KOPT-K1 (cell line): ENCODE data around the gene XPOT.

ENCODE experiments used
- H3K27ac ChIP-seq: fragments of 200-600 bp; sonication (generic); 2 replicates; pipeline ENCODE4 v1.5.1; 2016; ENCODE audit warnings: antibody characterized with exemption, mild to moderate bottlenecking, low read depth, low read length; ENCODE audit not compliant: poor library complexity, severe bottlenecking
- H3K36me3 ChIP-seq: fragments of 200-600 bp; sonication (generic); 2 replicates; pipeline ENCODE4 v1.5.1; 2017; ENCODE audit warnings: antibody characterized with exemption, mild to moderate bottlenecking, low read length, moderate library complexity; ENCODE audit not compliant: insufficient read depth
- H3K9me3 ChIP-seq: fragments of 200-600 bp; sonication (generic); 2 replicates; pipeline ENCODE4 v1.5.1; 2017; ENCODE audit warnings: antibody characterized with exemption, low read length, mild to moderate bottlenecking; ENCODE audit not compliant: insufficient read depth, poor library complexity, severe bottlenecking

The XPOT gene

DNA sequence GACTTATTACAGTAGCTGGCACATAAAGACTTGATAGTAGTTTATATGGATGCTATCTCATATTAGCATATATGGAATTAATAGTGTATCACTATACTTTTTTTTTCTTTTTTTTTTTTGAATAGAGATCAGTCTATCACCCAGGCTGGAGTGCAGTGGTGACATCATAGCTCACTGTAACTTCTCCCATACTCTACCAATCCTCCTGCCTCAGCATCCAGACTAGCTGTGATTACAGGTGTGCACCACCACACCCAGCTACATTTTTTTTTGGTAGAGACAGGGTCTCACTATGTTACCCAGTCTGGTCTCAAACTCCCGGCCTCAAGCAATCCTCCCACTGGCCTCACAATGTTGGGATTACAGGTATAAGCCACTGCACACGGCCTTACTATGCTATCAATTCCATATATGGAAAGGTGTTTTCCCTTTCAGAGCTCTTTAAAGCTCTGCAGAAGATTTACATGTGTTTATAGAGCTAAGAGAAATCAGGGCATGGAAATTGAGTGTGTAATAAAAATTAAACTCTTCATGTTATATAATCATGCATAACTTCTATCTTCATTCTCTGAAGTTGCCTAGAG lies 46.0 kb downstream of the XPOT start:
- peaks cover 46% of the 10 kb centered on the region for H3K36me3 ChIP-seq
- no peak overlapping the region for H3K27ac ChIP-seq
- H3K9me3 ChIP-seq, result no peaks in the 10 kb centered on the region

DNA sequence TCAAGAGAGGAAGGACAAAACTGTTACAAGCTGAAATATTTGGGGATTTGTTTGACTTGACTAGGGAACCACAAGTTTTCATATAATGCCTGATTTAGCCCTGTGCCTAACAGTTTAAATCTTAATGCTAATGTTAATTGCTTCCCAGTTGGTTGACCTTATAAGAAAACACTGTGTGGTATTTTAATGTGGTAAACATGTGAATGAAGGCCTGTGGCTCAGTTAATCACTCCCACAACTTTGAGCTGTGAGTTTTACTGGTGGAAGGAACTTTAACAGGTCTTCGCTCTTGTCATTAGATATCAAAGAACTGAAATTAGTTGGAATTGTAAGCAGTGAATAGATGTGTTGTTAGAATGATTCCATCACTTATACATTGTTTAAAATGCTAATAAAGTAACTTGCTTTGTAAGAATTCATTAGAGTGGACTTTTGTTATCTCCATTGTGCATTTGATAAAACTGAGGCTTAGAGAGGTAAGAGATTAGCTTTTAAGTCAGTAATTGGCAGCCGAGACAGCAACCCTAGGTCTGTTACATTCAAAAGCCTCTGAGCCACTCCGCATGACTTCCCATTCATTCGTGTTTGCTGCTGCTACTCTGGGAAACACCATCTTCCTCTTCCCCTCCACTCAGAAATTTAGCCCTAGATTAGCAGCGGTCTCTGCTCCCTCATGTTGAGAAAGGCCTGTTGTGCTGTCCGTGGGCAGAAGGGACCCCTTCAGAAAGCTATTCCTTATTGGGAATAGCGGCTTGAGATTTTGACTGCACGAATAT lies 46.7 kb downstream of the XPOT start:
- no peak overlapping the region for H3K27ac ChIP-seq
- H3K9me3 ChIP-seq, result no peaks in the 10 kb centered on the region
- peaks cover 39% of the 10 kb centered on the region for H3K36me3 ChIP-seq

DNA sequence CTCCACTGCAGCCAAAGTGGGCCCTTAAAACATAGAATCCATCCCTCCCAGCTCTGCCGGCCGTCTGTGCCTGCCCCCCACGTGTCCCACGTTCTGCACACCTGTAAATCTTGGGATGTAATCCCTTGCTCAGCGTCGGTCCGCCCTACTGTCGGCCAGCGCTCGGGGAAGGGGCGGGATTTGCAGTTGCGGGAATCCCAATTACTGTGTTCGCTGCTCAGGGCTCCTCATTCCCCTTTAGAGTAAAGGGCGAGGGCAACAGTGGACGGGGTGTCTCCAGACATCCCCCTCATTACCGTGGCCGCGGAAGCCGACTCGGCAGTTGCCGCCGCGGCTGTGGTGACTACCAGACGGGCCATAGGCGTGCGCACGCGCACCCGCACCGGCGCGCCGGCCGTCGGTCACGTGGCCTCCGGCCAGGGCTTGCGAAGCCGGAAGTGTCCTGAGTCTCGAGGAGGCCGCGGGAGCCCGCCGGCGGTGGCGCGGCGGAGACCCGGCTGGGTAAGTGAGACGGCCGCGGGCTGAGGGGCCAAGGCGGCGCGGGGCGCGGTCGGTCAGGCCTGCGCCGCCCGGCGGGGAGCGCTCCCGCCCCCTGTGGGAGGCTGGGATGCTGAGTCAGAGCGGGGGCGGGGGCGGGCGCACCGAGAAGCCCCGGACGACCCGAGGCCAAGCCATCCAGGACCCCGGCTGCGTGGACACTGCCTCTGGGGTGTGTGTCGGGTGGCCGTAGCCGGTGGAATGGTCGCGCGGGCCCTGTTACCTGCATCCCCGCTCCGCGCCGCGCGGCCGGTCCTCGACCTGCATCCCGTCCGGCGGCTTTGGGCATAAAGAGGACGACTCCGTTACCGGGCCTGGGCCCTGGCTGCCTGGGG lies 47.7 kb downstream of the XPOT start, which contains the start of gene TBK1:
Gene TBK1, plus strand, starts transcription at position 434 of the 872 bp plus-strand sequence. CDS start 3,751 bp downstream, outside the sequence.
- Histone ChIP-seq H3K36me3 (peaks cover 28% of the 10 kb centered on the region), H3K9me3 (no peaks in the 10 kb centered on the region), H3K27ac (peak within 1 kb of the TSS; percentile 83)

DNA sequence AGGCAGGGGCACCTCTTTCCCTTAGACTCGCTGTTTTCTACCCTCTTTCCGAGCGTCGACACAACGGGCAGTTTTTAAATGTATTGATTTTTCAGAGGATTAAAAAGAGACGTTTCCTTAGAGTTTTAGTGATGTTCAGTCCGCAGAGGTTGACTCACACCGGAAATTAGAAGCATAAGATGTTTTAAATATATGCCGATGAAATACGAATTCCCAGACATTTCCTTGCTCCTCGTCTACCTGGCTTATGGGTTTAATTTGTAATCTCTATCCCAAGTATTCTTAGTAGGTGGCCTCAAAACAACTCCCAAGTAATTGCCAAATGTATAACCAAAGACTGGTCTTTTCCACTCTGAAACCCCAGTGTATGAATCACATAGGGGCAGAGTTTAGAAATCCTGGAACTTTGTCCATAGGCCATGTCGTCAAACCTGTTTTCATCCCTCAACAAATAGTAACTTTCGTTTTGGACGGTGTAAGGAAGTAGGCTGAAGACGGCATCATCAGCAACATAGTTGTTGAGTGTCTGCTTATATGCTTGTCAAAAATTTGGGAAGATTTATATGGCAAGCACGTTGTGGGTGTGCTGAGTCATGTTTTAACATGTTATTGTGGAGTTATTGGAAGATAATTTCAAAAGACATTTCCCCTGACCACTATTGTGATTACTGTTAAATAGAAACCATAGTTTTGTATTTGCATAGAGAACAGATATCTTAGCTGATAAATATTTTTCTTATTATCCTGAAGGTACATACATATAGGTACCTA lies 48.6 kb downstream of the XPOT start:
- Histone ChIP-seq H3K36me3 (peaks cover 26% of the 10 kb centered on the region), H3K9me3 (no peaks in the 10 kb centered on the region), H3K27ac (peak overlapping the region; percentile 83)

DNA sequence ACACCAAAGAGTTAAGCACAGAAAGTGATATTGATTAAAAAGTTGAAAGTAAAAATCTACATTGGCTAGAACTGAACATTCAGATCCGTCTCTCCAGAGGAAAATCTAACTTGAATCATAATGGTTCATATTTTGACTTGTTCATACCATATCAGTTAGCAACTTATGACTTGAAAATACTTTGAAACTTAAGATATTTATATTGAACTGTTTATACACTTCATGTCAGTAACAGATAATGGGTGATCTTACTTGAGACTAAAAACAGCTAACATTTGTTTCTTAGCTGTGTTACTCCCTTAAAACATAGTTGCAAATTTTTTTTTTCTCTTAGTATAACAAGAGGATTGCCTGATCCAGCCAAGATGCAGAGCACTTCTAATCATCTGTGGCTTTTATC lies 51.3 kb downstream of the XPOT start:
- H3K27ac ChIP-seq, result peak overlapping the region; percentile 31
- H3K36me3 ChIP-seq, result peaks cover 9% of the 10 kb centered on the region; the same call in 1 of the 2 replicates
- H3K9me3 ChIP-seq, result no peaks in the 10 kb centered on the region

DNA sequence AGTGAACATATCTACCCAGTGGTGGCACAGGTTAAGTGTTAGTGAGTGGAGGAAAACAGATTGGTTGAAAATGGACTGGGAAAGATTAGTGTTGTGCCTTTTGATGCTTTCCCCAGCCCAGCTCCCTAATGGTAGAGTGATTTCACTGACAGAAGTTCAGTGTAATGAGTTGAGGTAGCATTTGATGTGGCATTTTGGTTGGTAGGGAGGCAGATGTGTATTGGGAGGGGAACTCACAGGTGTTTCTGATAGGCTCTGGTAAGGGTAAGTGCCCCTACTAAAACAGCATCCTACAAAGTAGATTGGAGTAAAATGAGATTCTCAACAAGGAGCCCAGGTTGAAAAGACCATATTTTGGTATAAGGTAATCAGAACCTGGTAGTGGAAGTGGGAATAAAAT lies 51.9 kb downstream of the XPOT start:
- H3K36me3 ChIP-seq, result peaks cover 9% of the 10 kb centered on the region; the same call in 1 of the 2 replicates
- no peaks in the 10 kb centered on the region for H3K9me3 ChIP-seq
- H3K27ac ChIP-seq, result peak overlapping the region; percentile 31

DNA sequence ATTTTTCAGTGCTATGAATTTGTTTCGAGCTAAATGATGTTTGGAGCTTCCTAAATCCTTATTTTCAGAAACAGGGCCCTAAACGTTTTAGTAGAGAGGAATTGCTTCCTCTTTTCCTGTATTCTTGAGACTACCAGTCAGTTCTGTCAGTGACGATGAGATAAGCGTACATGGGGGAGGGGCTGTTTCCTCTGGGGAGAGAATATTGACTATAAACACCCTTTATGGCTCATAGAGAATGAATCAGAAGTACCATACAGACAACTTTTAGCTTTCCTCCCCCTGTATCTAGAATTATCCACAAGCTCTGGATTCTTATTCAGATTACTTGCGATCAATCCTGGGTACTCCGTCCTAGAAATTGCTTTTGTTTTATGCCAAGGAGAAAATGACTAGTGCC lies 52.8 kb downstream of the XPOT start:
- peaks cover 17% of the 10 kb centered on the region for H3K36me3 ChIP-seq
- H3K9me3 ChIP-seq, result no peaks in the 10 kb centered on the region
- H3K27ac ChIP-seq, result no peak overlapping the region

DNA sequence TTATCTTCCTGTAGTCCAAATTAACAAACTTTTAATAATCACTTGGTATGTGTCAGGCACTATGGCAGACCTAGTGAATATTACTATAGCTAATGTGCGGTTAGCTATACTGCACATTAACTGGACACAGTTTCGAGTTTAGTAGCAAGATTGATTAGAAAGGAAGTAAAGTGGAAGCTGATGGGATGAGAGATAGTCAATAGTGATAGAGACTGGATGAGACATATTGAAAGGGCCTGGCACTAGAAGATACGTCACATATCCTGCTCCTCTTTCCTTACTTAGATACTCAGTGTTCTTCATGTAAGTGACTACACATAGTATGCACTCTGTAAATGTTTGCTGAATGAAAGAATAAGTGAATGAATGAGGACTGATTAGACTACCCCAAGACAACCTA lies 53.3 kb downstream of the XPOT start:
- peaks cover 18% of the 10 kb centered on the region for H3K36me3 ChIP-seq
- H3K27ac ChIP-seq, result no peak overlapping the region
- H3K9me3 ChIP-seq, result no peaks in the 10 kb centered on the region

DNA sequence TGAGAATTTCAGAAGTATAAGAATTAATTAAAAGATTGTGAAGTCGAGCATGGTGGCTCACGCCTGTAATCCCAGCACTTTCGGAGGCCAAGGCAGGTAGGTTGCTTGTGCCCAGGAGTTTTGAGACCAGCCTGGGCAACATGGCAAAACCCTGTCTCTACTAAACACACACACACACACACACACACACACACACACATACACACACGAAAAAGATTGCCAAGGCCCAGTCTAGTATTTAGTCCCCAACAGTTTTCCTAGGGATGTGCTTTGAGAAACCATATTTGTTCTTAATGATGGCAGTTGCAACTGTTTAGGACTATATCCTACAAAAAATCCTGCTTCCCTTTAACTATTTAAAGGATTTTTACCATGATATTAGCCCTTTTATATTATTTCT lies 53.7 kb downstream of the XPOT start:
- Histone ChIP-seq H3K36me3 (peaks cover 22% of the 10 kb centered on the region), H3K9me3 (no peaks in the 10 kb centered on the region), H3K27ac (no peak overlapping the region)

DNA sequence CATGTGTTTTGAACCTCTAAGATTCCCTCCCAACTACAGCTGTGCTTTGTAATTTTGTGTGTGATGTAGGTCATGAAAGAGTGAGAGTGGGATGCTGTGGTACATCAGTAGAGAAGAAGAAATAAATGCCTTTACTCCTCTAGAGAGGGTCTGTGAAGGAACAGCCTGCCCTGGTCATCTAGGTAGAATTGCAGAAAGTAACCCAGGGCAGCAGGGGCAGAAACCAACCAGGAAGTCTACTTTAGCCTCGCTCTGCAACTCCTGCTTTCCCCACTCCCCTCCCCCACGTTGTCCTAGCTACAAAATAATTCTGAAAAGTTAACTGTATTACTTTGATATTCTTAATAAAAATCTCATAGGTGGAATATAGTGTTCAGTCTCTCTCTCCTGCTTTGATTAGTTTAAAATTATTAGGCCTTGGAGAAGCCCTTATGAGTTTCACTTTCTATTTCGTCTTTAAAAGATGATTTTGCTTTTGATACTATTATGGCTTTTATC lies 55.3 kb downstream of the XPOT start:
- H3K27ac ChIP-seq, result peak overlapping the region; percentile 82
- H3K9me3 ChIP-seq, result no peaks in the 10 kb centered on the region
- H3K36me3 ChIP-seq, result peaks cover 25% of the 10 kb centered on the region

DNA sequence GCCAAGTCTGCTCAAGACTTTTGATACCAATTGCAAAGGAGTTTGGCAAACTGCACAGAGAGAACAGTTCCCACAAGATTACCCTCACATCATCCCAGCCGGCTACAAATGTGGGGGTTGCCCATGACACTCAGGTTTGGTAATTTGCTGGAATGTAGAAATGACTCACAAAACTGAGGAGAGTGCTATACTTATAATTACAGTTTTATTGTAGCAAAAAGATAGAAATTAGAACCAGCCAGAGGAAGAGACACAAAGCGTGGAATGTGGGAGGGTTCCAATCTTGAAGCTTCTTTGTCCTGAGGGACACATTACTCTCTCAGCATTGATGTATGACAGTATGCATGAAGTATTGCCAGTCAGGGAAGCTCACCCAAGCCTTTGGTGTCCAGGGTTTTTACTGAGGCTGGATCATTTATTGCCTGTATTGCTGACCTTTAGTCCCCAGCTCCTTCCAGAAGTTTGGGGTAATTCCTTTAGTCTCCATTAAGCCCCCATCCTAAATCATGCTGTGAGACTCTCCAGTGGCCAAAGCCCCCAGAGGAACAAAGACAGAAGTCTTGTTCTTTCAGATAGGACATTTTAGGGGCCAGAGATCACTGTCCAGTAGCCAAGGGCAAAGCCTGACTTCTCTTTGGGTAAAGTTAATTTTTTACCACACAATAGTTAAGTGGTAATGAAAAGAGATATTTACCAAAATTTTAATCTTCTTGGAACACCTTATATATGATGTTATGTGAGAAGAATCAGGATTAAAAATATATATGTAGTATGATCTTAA lies 57.6 kb downstream of the XPOT start:
- H3K27ac ChIP-seq, result no peak overlapping the region
- peaks cover 47% of the 10 kb centered on the region for H3K36me3 ChIP-seq
- no peaks in the 10 kb centered on the region for H3K9me3 ChIP-seq

DNA sequence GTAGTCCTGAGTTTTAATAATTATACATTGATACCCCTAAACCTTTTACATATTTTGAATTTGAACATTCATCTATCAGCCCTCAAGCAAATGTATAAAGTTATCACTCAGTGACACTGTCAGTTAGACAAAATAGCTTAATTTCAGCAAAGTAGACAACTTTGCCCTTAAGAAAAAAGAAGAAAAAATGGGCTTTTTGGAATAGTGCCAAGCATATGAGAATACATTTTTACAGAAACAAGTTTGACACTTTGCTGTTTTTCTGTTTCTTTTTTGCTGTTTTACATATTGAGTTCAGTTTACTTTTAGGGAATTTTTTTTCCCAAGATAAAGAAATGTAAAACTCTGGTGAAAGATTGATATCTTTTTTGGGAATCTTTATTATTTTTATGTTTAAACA lies 62.0 kb downstream of the XPOT start:
- no peak overlapping the region for H3K27ac ChIP-seq
- no peaks in the 10 kb centered on the region for H3K9me3 ChIP-seq
- peaks cover 77% of the 10 kb centered on the region for H3K36me3 ChIP-seq

DNA sequence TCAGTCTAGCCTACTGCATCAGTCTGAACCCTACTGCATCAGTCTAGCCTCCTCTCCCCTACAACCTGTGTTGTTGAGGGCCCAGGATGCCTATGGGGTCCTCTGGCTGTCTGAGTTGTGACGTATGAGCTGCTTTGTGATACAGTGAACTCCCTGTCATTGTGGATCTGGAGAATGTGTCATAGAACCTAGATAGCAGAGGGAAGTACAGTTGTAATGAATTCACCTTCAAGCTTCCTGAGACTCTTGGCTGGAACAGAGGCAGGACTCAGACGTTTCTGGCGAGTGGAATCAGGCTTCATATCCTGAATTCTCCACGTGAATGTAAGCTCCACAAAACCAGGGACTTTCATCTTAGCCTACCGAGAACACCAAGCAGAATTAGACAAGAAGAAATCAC lies 64.8 kb downstream of the XPOT start:
- Histone ChIP-seq H3K27ac (no peak overlapping the region), H3K9me3 (no peaks in the 10 kb centered on the region), H3K36me3 (peaks cover 81% of the 10 kb centered on the region)
